Astrocyte of the spinal cord (primary cell): Measurements from ENCODE around the gene TIMM17B.
"Not testable (repeated sequence)": the region's sequence is repeated elsewhere in the genome, so short reads cannot be mapped to it uniquely, and the experiment has no call there.

Experiments used
- DNase-seq: peaks from one replicate; pipeline ENCODE4 v3.0.0; 2011; ENCODE audit warnings: low read depth, low spot score
- H3K4me3 ChIP-seq: 2 replicates; pipeline ENCODE4 v1.5.1; 2011; ENCODE audit warnings: low read depth, mild to moderate bottlenecking, low read length, moderate library complexity
- CTCF ChIP-seq: IDR thresholded peaks from 2 replicates; pipeline ENCODE4 v1.5.1; 2012; ENCODE audit warnings: low read depth, mild to moderate bottlenecking, low read length, inconsistent platforms
- in situ Hi-C: cut with HindIII; loops from 2 replicates; pipeline ENCODE4 v1.10.0; 2017; ENCODE audit warnings: low sequenced_read_pairs

The TIMM17B gene

GRCh38 chrX:48890296-48890925 is 7.2 kb downstream of the TIMM17B start:
- DNase-seq, result no peak
- H3K4me3 ChIP-seq, result no peak overlapping the region
- in situ Hi-C loops, result no loop called here
- TF ChIP-seq CTCF, result no peak

- DNase-seq, H3K4me3 ChIP-seq, in situ Hi-C loops: not testable (repeated sequence)
These were observed 11.0 kb downstream of the TIMM17B start for GRCh38 chrX:48886586-48886985.

- H3K4me3 ChIP-seq, result no peak overlapping the region
- no peak for TF ChIP-seq CTCF
- in situ Hi-C loops, result no loop called here
- DNase-seq, result no peak
These were observed 13.8 kb downstream of the TIMM17B start for GRCh38 chrX:48883729-48884128.

GRCh38 chrX:48876944-48877343 is 20.6 kb downstream of the TIMM17B start:
- H3K4me3 ChIP-seq, in situ Hi-C loops, DNase-seq: not testable (repeated sequence)

- H3K4me3 ChIP-seq, in situ Hi-C loops, DNase-seq: not testable (repeated sequence)
These were observed 25.6 kb downstream of the TIMM17B start for GRCh38 chrX:48872017-48872416.

- H3K4me3 ChIP-seq, result no peak overlapping the region
- in situ Hi-C loops, result no loop called here
- peak; percentile 40 for DNase-seq
- no peak for TF ChIP-seq CTCF
These were observed 33.4 kb downstream of the TIMM17B start for GRCh38 chrX:48864210-48864609.

GRCh38 chrX:48854898-48855297 is 42.7 kb downstream of the TIMM17B start:
- H3K4me3 ChIP-seq, result no peak overlapping the region
- in situ Hi-C loops, result no loop called here
- peak; percentile 40 for TF ChIP-seq CTCF
- DNase-seq, result no peak

- DNase-seq, H3K4me3 ChIP-seq, in situ Hi-C loops: not testable (repeated sequence)
These were observed 43.3 kb downstream of the TIMM17B start for GRCh38 chrX:48854121-48854804.

GRCh38 chrX:48853494-48853893 is 44.1 kb downstream of the TIMM17B start:
- in situ Hi-C loops, DNase-seq, H3K4me3 ChIP-seq: not testable (repeated sequence)
